OCI-LY7 (cell line): ENCODE results near the gene KIRREL1. TPM values are rescaled to one million over a fixed set of nuclear protein-coding genes. Genes with fewer than 3 reads are reported as not detected.

Experiments used
- BruUV-seq: library from RNA; stranded (reverse); fragments of 400-500 nt; replicated peaks from 2 replicates; lab custom pipeline; 2021; lab: Mats Ljungman, UMichigan
- CTCF ChIA-PET: fragments of 300-600 bp; sonication (Branson Sonifier 250); formaldehyde crosslinking; loops from one replicate; lab custom pipeline; 2022; ENCODE audit warnings: antibody characterized with exemption; ENCODE audit not compliant: unreplicated experiment; lab: Charles Lee
- POLR2A ChIA-PET: fragments of 300-600 bp; sonication (Branson Sonifier 250); formaldehyde crosslinking; loops from one replicate; lab custom pipeline; 2022; ENCODE audit warnings: antibody characterized with exemption; lab: Charles Lee
- DNase-seq: peaks from one replicate; pipeline ENCODE4 v3.0.0-alpha.2; 2015; ENCODE audit warnings: low spot score
- H2AFZ ChIP-seq: fragments of 200-600 bp; sonication (generic), shearing (Covaris generic); 2 replicates; pipeline ENCODE4 v1.6.1; 2014; ENCODE audit warnings: mild to moderate bottlenecking, antibody characterized with exemption, low read length, moderate library complexity
- H3K27ac ChIP-seq: fragments of 200-600 bp; sonication (generic); 2 replicates; pipeline ENCODE4 v1.5.1; 2014; ENCODE audit warnings: mixed run types, low read depth, mild to moderate bottlenecking, moderate library complexity, low read length, inconsistent platforms; ENCODE audit not compliant: poor library complexity, severe bottlenecking
- H3K36me3 ChIP-seq: fragments of 200-600 bp; sonication (generic); 2 replicates; pipeline ENCODE4 v1.6.1; 2014; ENCODE audit warnings: mild to moderate bottlenecking, antibody characterized with exemption, low read length, moderate library complexity, mixed read lengths; ENCODE audit not compliant: insufficient read depth
- H3K4me1 ChIP-seq: fragments of 200-600 bp; sonication (generic); 2 replicates; pipeline ENCODE4 v1.5.1; 2014; ENCODE audit warnings: mild to moderate bottlenecking, low read length; ENCODE audit not compliant: insufficient read depth, poor library complexity, severe bottlenecking
- H3K4me2 ChIP-seq: fragments of 200-600 bp; sonication (generic); 2 replicates; pipeline ENCODE4 v1.6.1; 2014; ENCODE audit warnings: mild to moderate bottlenecking, low read length
- H3K4me3 ChIP-seq: fragments of 200-600 bp; sonication (generic); 2 replicates; pipeline ENCODE4 v1.5.1; 2014; ENCODE audit warnings: mild to moderate bottlenecking, low read depth, low read length; ENCODE audit not compliant: poor library complexity, severe bottlenecking
- H3K79me2 ChIP-seq: fragments of 200-600 bp; sonication (generic); 2 replicates; pipeline ENCODE4 v1.6.1; 2016; ENCODE audit warnings: low read depth, mild to moderate bottlenecking, low read length, moderate library complexity, mixed read lengths; ENCODE audit not compliant: insufficient read depth
- H3K9me2 ChIP-seq: fragments of 200-600 bp; sonication (generic); 2 replicates; pipeline ENCODE4 v1.6.1; 2016; ENCODE audit warnings: mild to moderate bottlenecking, low read length, mixed read lengths; ENCODE audit not compliant: insufficient read depth
- H3K9me3 ChIP-seq: fragments of 200-600 bp; sonication (generic); 2 replicates; pipeline ENCODE4 v1.6.1; 2014; ENCODE audit warnings: mild to moderate bottlenecking, mixed run types, low read length, mixed read lengths
- H4K20me1 ChIP-seq: fragments of 200-600 bp; sonication (generic); 2 replicates; pipeline ENCODE4 v1.6.1; 2014; ENCODE audit warnings: mild to moderate bottlenecking, antibody characterized with exemption, low read length, moderate library complexity, mixed read lengths; ENCODE audit not compliant: insufficient read depth
- EZH2phosphoT487 ChIP-seq: fragments of 200-600 bp; sonication (generic); IDR thresholded peaks from 2 replicates; pipeline ENCODE4 v1.6.1; 2018; ENCODE audit warnings: low read depth, borderline replicate concordance, mild to moderate bottlenecking, mixed run types, antibody characterized with exemption, low read length, moderate library complexity, mixed read lengths
- intact Hi-C: fragments of 100-400 bp; cut with micrococcal nuclease; formaldehyde crosslinking; loops from one replicate; pipeline ENCODE4 v1.10.0; 2022; ENCODE audit not compliant: unreplicated experiment
- total RNA-seq, 2 experiments: library from RNA; depleted of rRNA in 1 of 2; stranded (reverse); fragments of >200 nt in 1 of 2; shearing (Covaris generic) in 1 of 2; gene quantifications; 2 replicates each; pipeline ENCODE4 v1.2.3, GENCODE V29; 2014 to 2022
- TF ChIP-seq, protein P1 (sequence below): fragments of 200-600 bp; sonication (generic); conservative IDR thresholded peaks from 2 replicates; pipeline ENCODE4 v1.5.1; 2014; ENCODE audit warnings: mild to moderate bottlenecking, antibody characterized with exemption, low read length, moderate library complexity, mixed read lengths

The KIRREL1 gene
- total RNA-seq, 2 experiments from 2014 or later: not detected

DNA sequence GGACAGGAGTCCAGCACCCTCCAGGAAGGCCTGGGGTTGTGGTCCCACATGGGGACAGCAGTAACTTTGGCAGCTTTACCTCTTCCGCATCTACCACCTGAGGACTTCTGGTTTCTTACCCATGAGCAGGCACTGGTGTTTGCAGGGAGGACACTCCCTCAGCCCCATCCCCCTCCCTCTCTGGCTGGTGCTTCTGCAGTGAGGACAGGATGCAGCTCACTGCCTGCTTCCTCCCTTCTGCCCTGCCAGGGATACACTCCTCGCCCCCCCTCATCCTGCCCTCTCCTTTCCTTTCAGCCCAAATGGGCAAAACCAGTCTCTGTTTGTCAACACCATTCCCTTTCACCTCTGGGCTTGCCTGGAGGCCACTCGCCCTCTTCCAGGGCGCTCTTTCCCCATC lies 62.4 kb downstream of the KIRREL1 start:
- no peak overlapping the region for H3K4me3 ChIP-seq
- ChIA-PET CTCF (no interaction called here), POLR2A (interaction anchor here (0.5 kb wide), 1 partner anchor 95 kb away, joined by 3 read pairs; no protein-coding TSS in a partner anchor)
- no TSS peak for BruUV-seq
- H3K4me2 ChIP-seq: no peak overlapping the region
- no peaks in the 10 kb centered on the region for H3K9me2 ChIP-seq
- peak; percentile 10 for DNase-seq
- H3K27ac ChIP-seq: no peak overlapping the region
- no peaks in the 10 kb centered on the region for H3K36me3 ChIP-seq
- no peaks in the 10 kb centered on the region for H3K9me3 ChIP-seq
- H3K4me1 ChIP-seq: no peaks in the 10 kb centered on the region
- intact Hi-C loops: no loop called here
- no peak overlapping the region for H2AFZ ChIP-seq
- no peaks in the 10 kb centered on the region for H3K79me2 ChIP-seq
- TF ChIP-seq, protein P1, sequence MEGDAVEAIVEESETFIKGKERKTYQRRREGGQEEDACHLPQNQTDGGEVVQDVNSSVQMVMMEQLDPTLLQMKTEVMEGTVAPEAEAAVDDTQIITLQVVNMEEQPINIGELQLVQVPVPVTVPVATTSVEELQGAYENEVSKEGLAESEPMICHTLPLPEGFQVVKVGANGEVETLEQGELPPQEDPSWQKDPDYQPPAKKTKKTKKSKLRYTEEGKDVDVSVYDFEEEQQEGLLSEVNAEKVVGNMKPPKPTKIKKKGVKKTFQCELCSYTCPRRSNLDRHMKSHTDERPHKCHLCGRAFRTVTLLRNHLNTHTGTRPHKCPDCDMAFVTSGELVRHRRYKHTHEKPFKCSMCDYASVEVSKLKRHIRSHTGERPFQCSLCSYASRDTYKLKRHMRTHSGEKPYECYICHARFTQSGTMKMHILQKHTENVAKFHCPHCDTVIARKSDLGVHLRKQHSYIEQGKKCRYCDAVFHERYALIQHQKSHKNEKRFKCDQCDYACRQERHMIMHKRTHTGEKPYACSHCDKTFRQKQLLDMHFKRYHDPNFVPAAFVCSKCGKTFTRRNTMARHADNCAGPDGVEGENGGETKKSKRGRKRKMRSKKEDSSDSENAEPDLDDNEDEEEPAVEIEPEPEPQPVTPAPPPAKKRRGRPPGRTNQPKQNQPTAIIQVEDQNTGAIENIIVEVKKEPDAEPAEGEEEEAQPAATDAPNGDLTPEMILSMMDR: no peak
- TF ChIP-seq EZH2phosphoT487: no peak
- no peaks in the 10 kb centered on the region for H4K20me1 ChIP-seq

DNA sequence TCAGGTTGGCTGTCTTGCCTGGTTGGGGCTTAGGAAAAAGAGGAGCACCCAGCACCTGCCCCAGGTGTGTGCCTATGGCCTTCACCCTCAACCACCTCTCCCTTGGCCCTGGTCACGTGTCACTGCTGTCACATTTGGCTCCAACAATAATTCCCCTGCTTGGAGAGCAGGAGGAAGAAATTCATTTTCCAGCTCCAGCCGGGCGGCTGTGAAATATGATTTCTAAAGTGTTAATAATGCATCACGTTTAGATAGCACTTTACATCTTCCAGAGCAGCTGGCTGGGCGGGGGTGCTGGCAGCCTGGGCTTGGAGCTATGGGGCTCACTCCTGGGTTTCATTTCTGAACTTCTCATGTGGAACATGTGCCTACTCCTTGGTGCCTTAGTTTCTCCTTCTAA lies 63.1 kb downstream of the KIRREL1 start:
- Histone ChIP-seq H3K9me2 (no peaks in the 10 kb centered on the region), H3K36me3 (no peaks in the 10 kb centered on the region), H3K79me2 (no peaks in the 10 kb centered on the region), H2AFZ (no peak overlapping the region), H3K27ac (no peak overlapping the region), H3K4me1 (no peaks in the 10 kb centered on the region), H3K9me3 (no peaks in the 10 kb centered on the region), H4K20me1 (no peaks in the 10 kb centered on the region), H3K4me2 (no peak overlapping the region), H3K4me3 (no peak overlapping the region)
- CTCF ChIA-PET: no interaction called here
- intact Hi-C loops: no loop called here
- no TSS peak for BruUV-seq
- POLR2A ChIA-PET: interaction anchor here (0.5 kb wide), 1 partner anchor 95 kb away, joined by 3 read pairs; no protein-coding TSS in a partner anchor
- DNase-seq: no peak
- TF ChIP-seq EZH2phosphoT487: no peak
- TF ChIP-seq, protein P1: no peak

DNA sequence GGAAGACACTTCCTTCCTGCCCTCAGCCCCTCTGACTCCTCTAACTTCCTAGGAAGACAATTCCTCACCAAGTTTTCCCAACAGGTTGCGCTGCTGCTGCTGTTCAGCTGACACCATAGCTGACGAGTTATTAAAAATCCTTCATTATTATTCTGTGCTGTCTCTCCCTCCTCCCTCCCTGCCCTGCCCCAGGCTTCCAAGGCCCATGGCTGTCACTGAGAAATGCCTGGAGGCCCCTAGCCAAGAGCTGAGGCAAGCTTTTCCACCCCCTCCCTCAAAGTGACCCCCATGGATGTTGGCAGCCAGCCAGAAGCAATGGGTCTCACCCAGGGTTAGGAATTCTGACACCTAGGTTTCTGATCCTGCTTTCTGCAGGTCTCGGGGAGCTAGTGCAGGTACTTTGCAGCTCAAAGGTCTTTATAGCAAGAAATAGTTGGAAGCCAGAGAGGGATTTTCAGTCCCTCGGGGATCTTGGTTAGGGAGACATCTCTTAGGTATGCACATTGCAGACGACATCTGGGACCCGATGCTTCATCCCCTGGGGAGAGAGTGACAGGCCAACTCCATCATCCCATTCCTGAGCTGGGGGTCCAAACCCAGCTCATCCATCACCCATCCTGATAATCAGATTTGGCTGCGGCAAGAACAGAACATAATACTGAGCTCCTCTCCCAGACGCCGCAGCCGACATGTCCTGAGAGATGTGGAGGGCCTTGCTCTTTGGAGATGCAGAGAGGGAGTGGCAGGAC lies 65.0 kb downstream of the KIRREL1 start:
- BruUV-seq: no TSS peak
- Histone ChIP-seq H2AFZ (no peak overlapping the region), H4K20me1 (no peaks in the 10 kb centered on the region), H3K9me3 (no peaks in the 10 kb centered on the region), H3K79me2 (no peaks in the 10 kb centered on the region), H3K9me2 (no peaks in the 10 kb centered on the region), H3K4me1 (no peaks in the 10 kb centered on the region), H3K36me3 (no peaks in the 10 kb centered on the region), H3K4me2 (no peak overlapping the region), H3K4me3 (no peak overlapping the region), H3K27ac (no peak overlapping the region)
- ChIA-PET CTCF (no interaction called here), POLR2A (no interaction called here)
- no peak for TF ChIP-seq EZH2phosphoT487
- TF ChIP-seq, protein P1: no peak
- intact Hi-C loops: no loop called here
- DNase-seq: no peak
